Astrocyte (in vitro differentiated cells and primary cell): ENCODE data around the gene MKRN2OS. TPM values are rescaled to one million over a fixed set of nuclear protein-coding genes. Genes with fewer than 3 reads are reported as not detected.

Experiments
- DNase-seq: peaks from one replicate; pipeline ENCODE4 v3.0.0-alpha.2; 2010; ENCODE audit warnings: low read depth
- FAIRE-seq: peaks from 2 replicates; lab custom pipeline; 2011; peaks lifted over from hg19 to GRCh38; lab: Jason Lieb, UNC
- H2AFZ ChIP-seq: 2 replicates; pipeline ENCODE4 v1.6.0; 2012; ENCODE audit warnings: low read depth, low read length, inconsistent platforms
- H3K27ac ChIP-seq: 2 replicates; pipeline ENCODE4 v1.5.1; 2011; ENCODE audit warnings: low read depth, low read length, inconsistent platforms
- H3K27me3 ChIP-seq: 2 replicates; pipeline ENCODE4 v1.6.0; 2011; ENCODE audit warnings: low read length, inconsistent platforms; ENCODE audit not compliant: insufficient read depth
- H3K36me3 ChIP-seq: 2 replicates; pipeline ENCODE4 v1.5.1; 2011; ENCODE audit warnings: low read length, inconsistent platforms; ENCODE audit not compliant: insufficient read depth
- H3K4me1 ChIP-seq: 2 replicates; pipeline ENCODE4 v1.5.1; 2011; ENCODE audit warnings: low read length, inconsistent platforms; ENCODE audit not compliant: insufficient read depth
- H3K4me2 ChIP-seq: 2 replicates; pipeline ENCODE4 v1.6.0; 2012; ENCODE audit warnings: low read length, inconsistent platforms
- H3K4me3 ChIP-seq: 2 replicates; pipeline ENCODE4 v1.5.1; 2011; ENCODE audit warnings: low read depth, mild to moderate bottlenecking, low read length, inconsistent platforms; ENCODE audit not compliant: insufficient read depth
- H3K79me2 ChIP-seq: 2 replicates; pipeline ENCODE4 v1.6.0; 2012; ENCODE audit warnings: mild to moderate bottlenecking, low read length, inconsistent platforms; ENCODE audit not compliant: insufficient read depth
- H3K9ac ChIP-seq: 2 replicates; pipeline ENCODE4 v1.6.0; 2012; ENCODE audit warnings: mild to moderate bottlenecking, low read length, inconsistent platforms
- H3K9me3 ChIP-seq: 2 replicates; pipeline ENCODE4 v1.5.1; 2012; ENCODE audit warnings: low read depth, mild to moderate bottlenecking, low read length, inconsistent platforms; ENCODE audit not compliant: insufficient read depth
- H4K20me1 ChIP-seq: 2 replicates; pipeline ENCODE4 v1.6.0; 2012; ENCODE audit warnings: low read length, inconsistent platforms; ENCODE audit not compliant: insufficient read depth
- H3K27ac Mint-ChIP-seq: one replicate; pipeline ENCODE4 v1.8.0; 2021; ENCODE audit warnings: mild to moderate bottlenecking, mixed read lengths; ENCODE audit not compliant: unreplicated experiment
- H3K27me3 Mint-ChIP-seq: one replicate; pipeline ENCODE4 v1.8.0; 2021; ENCODE audit warnings: low read depth, mixed read lengths; ENCODE audit not compliant: unreplicated experiment
- H3K36me3 Mint-ChIP-seq: one replicate; pipeline ENCODE4 v1.8.0; 2021; ENCODE audit warnings: low read depth, mixed read lengths; ENCODE audit not compliant: unreplicated experiment
- H3K4me1 Mint-ChIP-seq: one replicate; pipeline ENCODE4 v1.8.0; 2021; ENCODE audit warnings: low read depth, mixed read lengths; ENCODE audit not compliant: unreplicated experiment
- H3K4me3 Mint-ChIP-seq: one replicate; pipeline ENCODE4 v1.8.0; 2021; ENCODE audit warnings: mild to moderate bottlenecking, moderate library complexity, mixed read lengths; ENCODE audit not compliant: unreplicated experiment
- H3K9me3 Mint-ChIP-seq: one replicate; pipeline ENCODE4 v1.8.0; 2021; ENCODE audit warnings: mild to moderate bottlenecking, mixed read lengths; ENCODE audit not compliant: unreplicated experiment
- EZH2 ChIP-seq: IDR thresholded peaks from 2 replicates; pipeline ENCODE4 v1.6.1; 2012; ENCODE audit warnings: mild to moderate bottlenecking, low read length, inconsistent platforms; ENCODE audit not compliant: insufficient read depth
- total RNA-seq: library from RNA; stranded (reverse); gene quantifications from 2 replicates; pipeline ENCODE4 v1.2.1, GENCODE V29; 2021
- TF ChIP-seq, protein P1 (sequence below): IDR thresholded peaks from 2 replicates; pipeline ENCODE4 v1.5.1; 2011; ENCODE audit warnings: low read depth, mild to moderate bottlenecking, inconsistent platforms, low read length, moderate library complexity; ENCODE audit not compliant: insufficient read depth

Gene MKRN2OS
- total RNA-seq, 1 donor from 2014 or later, result 0.25 TPM

DNA sequence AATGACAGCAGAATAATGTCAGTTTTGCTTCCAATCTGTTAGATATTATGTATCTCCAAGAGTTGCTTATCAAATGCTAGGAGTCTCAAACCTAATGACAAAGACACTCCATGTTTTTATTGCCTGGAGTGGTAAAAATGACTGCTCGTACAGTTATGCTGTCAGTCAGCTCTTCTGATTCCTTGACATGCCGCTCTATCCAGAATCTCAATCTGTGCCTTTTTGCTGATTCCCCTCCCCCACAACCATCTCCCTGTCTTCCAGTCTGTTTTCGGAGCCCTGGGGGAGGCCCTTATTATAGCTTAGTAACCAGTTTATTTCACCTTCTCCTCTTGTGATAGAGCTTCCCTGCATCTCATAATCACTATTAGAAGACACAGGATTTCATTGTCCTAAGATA lies 14.2 kb upstream of the MKRN2OS start:
- Histone ChIP-seq H3K4me1 (peaks cover 11% of the 10 kb centered on the region), H3K4me3 (no peak overlapping the region), H2AFZ (no peak overlapping the region), H3K4me2 (peak overlapping the region; percentile 100), H3K27ac (no peak overlapping the region), H4K20me1 (peaks cover 61% of the 10 kb centered on the region), H3K79me2 (peaks cover 73% of the 10 kb centered on the region), H3K27me3 (no peaks in the 10 kb centered on the region), H3K9ac (no peak overlapping the region), H3K9me3 (no peaks in the 10 kb centered on the region), H3K36me3 (no peaks in the 10 kb centered on the region)
- no peak for FAIRE-seq
- no peak for DNase-seq
- no peaks in the 10 kb centered on the region for H3K36me3 Mint-ChIP-seq
- peak overlapping the region; percentile 40 for H3K4me3 Mint-ChIP-seq
- no peak overlapping the region for H3K27ac Mint-ChIP-seq
- H3K9me3 Mint-ChIP-seq, result no peaks in the 10 kb centered on the region
- H3K27me3 Mint-ChIP-seq, result no peaks in the 10 kb centered on the region
- peaks cover 41% of the 10 kb centered on the region for H3K4me1 Mint-ChIP-seq
- TF ChIP-seq, protein P1, sequence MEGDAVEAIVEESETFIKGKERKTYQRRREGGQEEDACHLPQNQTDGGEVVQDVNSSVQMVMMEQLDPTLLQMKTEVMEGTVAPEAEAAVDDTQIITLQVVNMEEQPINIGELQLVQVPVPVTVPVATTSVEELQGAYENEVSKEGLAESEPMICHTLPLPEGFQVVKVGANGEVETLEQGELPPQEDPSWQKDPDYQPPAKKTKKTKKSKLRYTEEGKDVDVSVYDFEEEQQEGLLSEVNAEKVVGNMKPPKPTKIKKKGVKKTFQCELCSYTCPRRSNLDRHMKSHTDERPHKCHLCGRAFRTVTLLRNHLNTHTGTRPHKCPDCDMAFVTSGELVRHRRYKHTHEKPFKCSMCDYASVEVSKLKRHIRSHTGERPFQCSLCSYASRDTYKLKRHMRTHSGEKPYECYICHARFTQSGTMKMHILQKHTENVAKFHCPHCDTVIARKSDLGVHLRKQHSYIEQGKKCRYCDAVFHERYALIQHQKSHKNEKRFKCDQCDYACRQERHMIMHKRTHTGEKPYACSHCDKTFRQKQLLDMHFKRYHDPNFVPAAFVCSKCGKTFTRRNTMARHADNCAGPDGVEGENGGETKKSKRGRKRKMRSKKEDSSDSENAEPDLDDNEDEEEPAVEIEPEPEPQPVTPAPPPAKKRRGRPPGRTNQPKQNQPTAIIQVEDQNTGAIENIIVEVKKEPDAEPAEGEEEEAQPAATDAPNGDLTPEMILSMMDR, result no peak
- TF ChIP-seq EZH2, result no peak

DNA sequence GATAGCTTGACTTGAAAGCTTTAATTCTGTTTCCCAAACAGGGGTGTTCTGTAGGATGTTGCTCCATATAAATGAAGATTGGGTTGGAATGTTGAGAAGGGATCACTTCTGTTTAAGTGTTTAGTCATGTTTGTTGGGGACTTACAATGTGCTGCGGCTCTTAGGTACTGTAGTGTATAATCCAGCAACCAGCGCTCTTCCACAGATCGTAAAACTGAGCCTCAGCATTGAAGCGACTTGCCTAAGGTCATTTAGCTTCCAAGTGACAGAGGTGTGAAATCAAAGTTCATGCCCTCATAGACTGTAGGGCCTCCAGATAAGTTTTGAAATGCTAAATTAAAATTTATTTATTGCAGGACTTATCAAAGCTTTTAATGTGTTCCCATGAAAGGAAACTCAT lies 13.4 kb upstream of the MKRN2OS start:
- DNase-seq (no peak), FAIRE-seq (no peak)
- TF ChIP-seq EZH2, result no peak
- TF ChIP-seq, protein P1, result no peak
- Mint-ChIP-seq H3K27me3 (no peaks in the 10 kb centered on the region), H3K4me3 (peak overlapping the region; percentile 98), H3K36me3 (no peaks in the 10 kb centered on the region), H3K27ac (peak overlapping the region; percentile 12), H3K9me3 (no peaks in the 10 kb centered on the region), H3K4me1 (peaks cover 40% of the 10 kb centered on the region)
- no peak overlapping the region for H3K27ac ChIP-seq
- peak overlapping the region; percentile 94 for H3K4me3 ChIP-seq
- H3K79me2 ChIP-seq, result peaks cover 65% of the 10 kb centered on the region
- peaks cover 60% of the 10 kb centered on the region for H4K20me1 ChIP-seq
- H3K4me1 ChIP-seq, result peaks cover 11% of the 10 kb centered on the region
- H3K9me3 ChIP-seq, result no peaks in the 10 kb centered on the region
- H2AFZ ChIP-seq, result no peak overlapping the region
- no peaks in the 10 kb centered on the region for H3K27me3 ChIP-seq
- peak overlapping the region; percentile 100 for H3K4me2 ChIP-seq
- H3K9ac ChIP-seq, result no peak overlapping the region
- H3K36me3 ChIP-seq, result no peaks in the 10 kb centered on the region

DNA sequence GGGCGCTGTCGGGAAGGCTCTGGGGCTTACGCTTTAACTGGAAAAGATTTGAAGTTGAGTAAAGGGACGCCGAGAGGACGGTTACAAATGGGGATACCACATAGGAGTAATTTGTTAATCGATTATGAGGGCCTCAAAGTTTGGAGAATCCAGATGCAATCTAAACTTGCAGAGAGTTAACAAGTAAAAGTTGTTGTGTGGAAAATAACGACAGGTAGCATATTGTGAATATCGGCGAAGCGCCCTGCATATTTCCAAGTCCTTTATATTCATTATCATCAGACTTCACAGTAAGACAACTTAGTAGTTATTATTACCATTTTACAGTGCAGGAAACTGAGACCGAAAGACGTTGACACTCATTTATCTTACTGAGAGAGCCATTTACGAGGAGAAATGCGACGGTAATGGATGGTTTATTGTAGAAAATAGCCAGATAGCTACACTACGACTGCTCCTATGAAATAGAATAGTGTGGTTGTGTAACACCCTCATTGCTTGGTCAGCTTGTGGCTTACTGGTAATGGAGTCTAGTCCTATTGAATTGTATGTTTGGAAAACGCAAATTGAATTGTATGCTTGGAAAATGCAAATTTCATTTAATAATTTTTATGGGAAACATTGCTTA lies 12.3 kb upstream of the MKRN2OS start:
- Histone ChIP-seq H2AFZ (peak overlapping the region; percentile 71), H3K4me2 (peak overlapping the region; percentile 100), H3K9ac (peak overlapping the region; percentile 94), H3K27ac (peak overlapping the region; percentile 90), H4K20me1 (peaks cover 52% of the 10 kb centered on the region), H3K27me3 (no peaks in the 10 kb centered on the region), H3K4me1 (peaks cover 11% of the 10 kb centered on the region), H3K9me3 (no peaks in the 10 kb centered on the region), H3K4me3 (peak overlapping the region; percentile 94), H3K79me2 (peaks cover 56% of the 10 kb centered on the region), H3K36me3 (no peaks in the 10 kb centered on the region)
- peaks cover 34% of the 10 kb centered on the region for H3K4me1 Mint-ChIP-seq
- H3K36me3 Mint-ChIP-seq, result no peaks in the 10 kb centered on the region
- TF ChIP-seq, protein P1, result no peak
- TF ChIP-seq EZH2, result no peak
- no peaks in the 10 kb centered on the region for H3K27me3 Mint-ChIP-seq
- FAIRE-seq (no peak), DNase-seq (peak; percentile 36)
- no peaks in the 10 kb centered on the region for H3K9me3 Mint-ChIP-seq
- peak overlapping the region; percentile 89 for H3K27ac Mint-ChIP-seq
- peak overlapping the region; percentile 98 for H3K4me3 Mint-ChIP-seq
